ENCODE measurements around the gene RASGRP4.

GRCh38 chr19:38412491-38412890, 13.5 kb downstream of the RASGRP4 start:
- TF ChIP-seq, protein P1, sequence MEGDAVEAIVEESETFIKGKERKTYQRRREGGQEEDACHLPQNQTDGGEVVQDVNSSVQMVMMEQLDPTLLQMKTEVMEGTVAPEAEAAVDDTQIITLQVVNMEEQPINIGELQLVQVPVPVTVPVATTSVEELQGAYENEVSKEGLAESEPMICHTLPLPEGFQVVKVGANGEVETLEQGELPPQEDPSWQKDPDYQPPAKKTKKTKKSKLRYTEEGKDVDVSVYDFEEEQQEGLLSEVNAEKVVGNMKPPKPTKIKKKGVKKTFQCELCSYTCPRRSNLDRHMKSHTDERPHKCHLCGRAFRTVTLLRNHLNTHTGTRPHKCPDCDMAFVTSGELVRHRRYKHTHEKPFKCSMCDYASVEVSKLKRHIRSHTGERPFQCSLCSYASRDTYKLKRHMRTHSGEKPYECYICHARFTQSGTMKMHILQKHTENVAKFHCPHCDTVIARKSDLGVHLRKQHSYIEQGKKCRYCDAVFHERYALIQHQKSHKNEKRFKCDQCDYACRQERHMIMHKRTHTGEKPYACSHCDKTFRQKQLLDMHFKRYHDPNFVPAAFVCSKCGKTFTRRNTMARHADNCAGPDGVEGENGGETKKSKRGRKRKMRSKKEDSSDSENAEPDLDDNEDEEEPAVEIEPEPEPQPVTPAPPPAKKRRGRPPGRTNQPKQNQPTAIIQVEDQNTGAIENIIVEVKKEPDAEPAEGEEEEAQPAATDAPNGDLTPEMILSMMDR (optimal IDR thresholded peaks at IDR 0.05 in 1 of 3, IDR thresholded peaks at IDR 0.05 in 1 of 3, conservative IDR thresholded peaks at IDR 0.05 in 1 of 3; ENCODE audit: extremely low read depth in 1 of 3, insufficient read depth in 2 of 3, low read length in 3 of 3) = no peak
- TF ChIP-seq EZH2 (IDR thresholded peaks at IDR 0.05; ENCODE audit: low read length) = no peak

Data from keratinocyte (primary cell).